Esophagus muscularis mucosa (tissue), 4 donors: ENCODE results near the gene GPR151. TPM values are rescaled to one million over a fixed set of nuclear protein-coding genes. Genes with fewer than 3 reads are reported as not detected.
"Not testable (repeated sequence)": the region's sequence is repeated elsewhere in the genome, so short reads cannot be mapped to it uniquely, and the experiment has no call there.

Experiments used
- DNase-seq: peaks from one replicate; pipeline ENCODE4 v3.0.0-alpha.2; 2017; ENCODE audit errors: extremely low spot score
- H3K27ac ChIP-seq, 4 donors: fragments of 200-600 bp; sonication (generic); replicated peaks in 1 of 4; 1 replicate in 3 of 4; 2 replicates in 1 of 4; pipeline ENCODE4 v1.5.1; 2016 to 2019; ENCODE audit warnings: mild to moderate bottlenecking in 1 of 4
- H3K27me3 ChIP-seq, 4 donors: fragments of 200-600 bp; sonication (generic); one replicate each; pipeline versions ENCODE4 v1.5.1 to v1.6.0; 2016 to 2019
- H3K36me3 ChIP-seq, 4 donors: fragments of 200-600 bp; sonication (generic); one replicate each; pipeline ENCODE4 v1.5.1; 2016 to 2019
- H3K4me1 ChIP-seq, 4 donors: fragments of 200-600 bp; sonication (generic); one replicate each; pipeline ENCODE4 v1.5.1; 2016 to 2019
- H3K4me3 ChIP-seq, 4 donors: fragments of 200-600 bp; sonication (generic); 1 replicate in 2 of 4; 2 replicates in 2 of 4; pipeline ENCODE4 v1.5.1; 2016 to 2019; ENCODE audit warnings: mild to moderate bottlenecking in 4 of 4, moderate library complexity in 1 of 4
- H3K9me3 ChIP-seq, 4 donors: fragments of 200-600 bp; sonication (generic); 1 replicate in 3 of 4; 2 replicates in 1 of 4; pipeline ENCODE4 v1.5.1; 2016 to 2019
- CTCF ChIP-seq, 3 experiments: fragments of 200-600 bp in 2 of 3; fragments of 450-650 bp in 1 of 3; sonication (generic) in 2 of 3; IDR thresholded peaks; one replicate each; pipeline ENCODE4 v1.5.1; 2017 to 2019; ENCODE audit warnings: antibody characterized with exemption in 3 of 3, mild to moderate bottlenecking in 2 of 3, moderate library complexity in 1 of 3
- EP300 ChIP-seq: sonication (generic); formaldehyde crosslinking; IDR thresholded peaks from one replicate; pipeline ENCODE4 v1.6.1; 2017; ENCODE audit warnings: antibody characterized with exemption
- POLR2A ChIP-seq: fragments of 450-650 bp; IDR thresholded peaks from one replicate; pipeline ENCODE4 v1.6.1; 2017; ENCODE audit warnings: antibody characterized with exemption, moderate library complexity, mild to moderate bottlenecking, low read depth
- POLR2AphosphoS5 ChIP-seq, 2 donors: sonication (generic); formaldehyde crosslinking; IDR thresholded peaks; one replicate each; pipeline ENCODE4 v1.6.1; 2017; ENCODE audit warnings: antibody characterized with exemption in 2 of 2
- WGBS: methylation state at CpG from one replicate; pipeline ENCODE4 v1.1.5; 2018; 5-methylcytosine and 5-hydroxymethylcytosine counted together
- intact Hi-C: fragments of 100-400 bp; cut with DNase I; formaldehyde crosslinking; loops from one replicate; pipeline ENCODE4 v1.15.1; 2023
- total RNA-seq, 4 donors: library from RNA; depleted of rRNA; stranded (reverse); fragments of >200 nt; gene quantifications; one replicate each; pipeline versions ENCODE4 v1.1.0 to v1.2.1, GENCODE V29; 2016

The GPR151 gene
- total RNA-seq, result not detected

- H3K4me1 ChIP-seq, result no peaks in the 10 kb centered on the region
- H3K4me3 ChIP-seq, result no peak within 1 kb of the TSS
- H3K27me3 ChIP-seq, result no peaks in the 10 kb centered on the region
- TF ChIP-seq EP300, result no peak
- TF ChIP-seq POLR2A, result no peak
- no peak for TF ChIP-seq CTCF (IDR thresholded peaks at IDR 0.05)
- intact Hi-C loops, result no loop called here
- H3K27ac ChIP-seq, result no peak within 1 kb of the TSS
- DNase-seq, result no peak
- peaks cover under 1 to 13% (median 10%) of the 10 kb centered on the region in 4 donors for H3K36me3 ChIP-seq
- no peaks in the 10 kb centered on the region for H3K9me3 ChIP-seq
- WGBS, result 26% methylated on average over 3 of the region's 3 CpGs
Observed at GRCh38 chr5:146516151-146516475, at the start of gene GPR151. Gene GPR151, minus strand, starts transcription at chr5:146516190. Its CDS starts 77 bp downstream, at chr5:146516113.

GRCh38 chr5:146564007-146564762 lies 48.2 kb upstream of the GPR151 start:
- Histone ChIP-seq H3K36me3 (no peaks in the 10 kb centered on the region), H3K27ac (no peak overlapping the region), H3K9me3 (no peaks in the 10 kb centered on the region), H3K4me1 (no peaks in the 10 kb centered on the region), H3K4me3 (no peak overlapping the region), H3K27me3 (no peaks in the 10 kb centered on the region)
- TF ChIP-seq POLR2AphosphoS5 (IDR thresholded peaks at IDR 0.05), result no peak
- TF ChIP-seq EP300, result no peak
- DNase-seq, result no peak
- WGBS, result 66% methylated on average over 2 of the region's 2 CpGs
- intact Hi-C loops, result no loop called here

- H3K36me3 ChIP-seq, result no peaks in the 10 kb centered on the region
- no peak for TF ChIP-seq EP300
- TF ChIP-seq POLR2A, result no peak
- TF ChIP-seq POLR2AphosphoS5 (IDR thresholded peaks at IDR 0.05), result no peak
- TF ChIP-seq CTCF (IDR thresholded peaks at IDR 0.05), result no peak
- H3K4me1 ChIP-seq, result no peaks in the 10 kb centered on the region
- no peak for DNase-seq
- H3K9me3 ChIP-seq, result no peaks in the 10 kb centered on the region
- no peak overlapping the region for H3K27ac ChIP-seq
- H3K4me3 ChIP-seq, result no peak overlapping the region
- 96% methylated on average over 4 of the region's 4 CpGs for WGBS
- H3K27me3 ChIP-seq, result no peaks in the 10 kb centered on the region
- intact Hi-C loops, result no loop called here
Observed at GRCh38 chr5:146562461-146562860, 46.5 kb upstream of the GPR151 start.

GRCh38 chr5:146561711-146562110 lies 45.7 kb upstream of the GPR151 start:
- WGBS, result 86% methylated on average over 5 of the region's 5 CpGs
- H3K9me3 ChIP-seq, result no peaks in the 10 kb centered on the region
- no peak for DNase-seq
- H3K27me3 ChIP-seq, result no peaks in the 10 kb centered on the region
- no peak overlapping the region for H3K27ac ChIP-seq
- H3K36me3 ChIP-seq, result no peaks in the 10 kb centered on the region
- intact Hi-C loops, result no loop called here
- TF ChIP-seq POLR2AphosphoS5 (IDR thresholded peaks at IDR 0.05), result no peak
- H3K4me3 ChIP-seq, result no peak overlapping the region
- H3K4me1 ChIP-seq, result no peaks in the 10 kb centered on the region

GRCh38 chr5:146560205-146560812 lies 44.3 kb upstream of the GPR151 start:
- no peak overlapping the region for H3K27ac ChIP-seq
- no peaks in the 10 kb centered on the region for H3K36me3 ChIP-seq
- DNase-seq, result no peak
- no peaks in the 10 kb centered on the region for H3K27me3 ChIP-seq
- no peaks in the 10 kb centered on the region for H3K9me3 ChIP-seq
- TF ChIP-seq CTCF (IDR thresholded peaks at IDR 0.05) (no peak), POLR2A (no peak), POLR2AphosphoS5 (IDR thresholded peaks at IDR 0.05) (no peak), EP300 (no peak)
- H3K4me3 ChIP-seq, result no peak overlapping the region
- H3K4me1 ChIP-seq, result no peaks in the 10 kb centered on the region
- 40% methylated on average over 3 of the region's 3 CpGs for WGBS
- intact Hi-C loops, result no loop called here

GRCh38 chr5:146556884-146557283 lies 40.9 kb upstream of the GPR151 start:
- H3K27ac ChIP-seq, intact Hi-C loops, H3K27me3 ChIP-seq, H3K4me3 ChIP-seq, H3K36me3 ChIP-seq, DNase-seq, H3K9me3 ChIP-seq, H3K4me1 ChIP-seq: not testable (repeated sequence)
- WGBS, result no CpG with 5 or more reads among the region's 4 CpGs
